GM12872 (cell line): ENCODE results near the gene CPED1.

Experiments used
- TF ChIP-seq, protein P1 (sequence below): IDR thresholded peaks from 3 replicates; pipeline ENCODE4 v1.5.1; 2011; ENCODE audit warnings: low read depth, mild to moderate bottlenecking, low read length, moderate library complexity; ENCODE audit not compliant: insufficient read depth

Gene CPED1

DNA sequence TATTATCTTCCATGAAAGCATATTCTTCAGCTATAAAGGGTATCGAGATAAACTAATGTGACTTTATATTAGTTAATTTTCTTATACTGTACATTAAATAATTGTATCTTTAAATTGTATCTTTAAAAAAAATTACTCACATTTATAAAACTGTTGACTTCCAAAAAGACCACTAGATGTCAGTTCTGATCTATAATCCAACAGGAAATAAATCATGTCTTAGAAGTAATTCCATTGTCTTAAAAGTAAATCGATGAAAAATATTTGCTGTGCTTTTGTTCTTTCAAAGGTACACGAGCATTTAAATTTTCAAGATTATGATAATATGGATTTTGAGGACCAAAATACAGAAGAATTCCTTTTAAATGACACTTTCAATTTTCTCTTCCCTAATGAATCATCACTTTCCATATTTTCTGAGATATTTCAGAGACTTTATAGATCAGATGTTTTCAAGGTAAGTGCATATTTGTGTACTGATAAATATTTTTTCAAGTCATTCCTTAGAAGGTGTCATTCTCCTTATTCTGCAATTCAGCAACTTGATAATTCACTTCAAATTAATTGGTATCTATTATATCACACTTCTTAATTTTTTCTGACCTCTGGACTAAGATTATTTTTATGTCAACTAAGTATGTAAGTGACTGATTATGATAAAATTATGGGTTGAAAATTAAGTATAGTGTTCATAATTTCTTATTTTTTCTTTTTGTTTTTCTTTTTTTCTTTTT, 138.5 kb downstream of the CPED1 start:
- TF ChIP-seq, protein P1, sequence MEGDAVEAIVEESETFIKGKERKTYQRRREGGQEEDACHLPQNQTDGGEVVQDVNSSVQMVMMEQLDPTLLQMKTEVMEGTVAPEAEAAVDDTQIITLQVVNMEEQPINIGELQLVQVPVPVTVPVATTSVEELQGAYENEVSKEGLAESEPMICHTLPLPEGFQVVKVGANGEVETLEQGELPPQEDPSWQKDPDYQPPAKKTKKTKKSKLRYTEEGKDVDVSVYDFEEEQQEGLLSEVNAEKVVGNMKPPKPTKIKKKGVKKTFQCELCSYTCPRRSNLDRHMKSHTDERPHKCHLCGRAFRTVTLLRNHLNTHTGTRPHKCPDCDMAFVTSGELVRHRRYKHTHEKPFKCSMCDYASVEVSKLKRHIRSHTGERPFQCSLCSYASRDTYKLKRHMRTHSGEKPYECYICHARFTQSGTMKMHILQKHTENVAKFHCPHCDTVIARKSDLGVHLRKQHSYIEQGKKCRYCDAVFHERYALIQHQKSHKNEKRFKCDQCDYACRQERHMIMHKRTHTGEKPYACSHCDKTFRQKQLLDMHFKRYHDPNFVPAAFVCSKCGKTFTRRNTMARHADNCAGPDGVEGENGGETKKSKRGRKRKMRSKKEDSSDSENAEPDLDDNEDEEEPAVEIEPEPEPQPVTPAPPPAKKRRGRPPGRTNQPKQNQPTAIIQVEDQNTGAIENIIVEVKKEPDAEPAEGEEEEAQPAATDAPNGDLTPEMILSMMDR, result no peak

DNA sequence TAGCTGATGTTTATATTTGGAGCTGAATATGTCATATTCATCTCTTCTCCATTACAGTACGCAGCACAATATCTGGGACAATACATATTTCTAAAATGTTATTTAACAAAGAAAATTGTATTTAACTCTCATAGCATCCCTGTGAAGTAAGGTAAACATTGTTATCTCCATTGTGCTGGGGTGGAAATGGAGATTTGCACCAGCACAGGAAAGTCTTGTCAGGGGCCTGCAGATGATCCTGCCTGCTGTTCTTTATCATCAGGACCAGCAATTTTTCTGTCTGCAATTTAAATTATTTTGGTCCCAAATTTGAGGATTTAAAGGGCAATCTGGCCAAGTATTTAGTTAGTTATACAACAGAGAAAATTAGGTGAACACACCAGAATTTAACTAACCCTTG, 144.4 kb downstream of the CPED1 start:
- TF ChIP-seq, protein P1, result no peak

DNA sequence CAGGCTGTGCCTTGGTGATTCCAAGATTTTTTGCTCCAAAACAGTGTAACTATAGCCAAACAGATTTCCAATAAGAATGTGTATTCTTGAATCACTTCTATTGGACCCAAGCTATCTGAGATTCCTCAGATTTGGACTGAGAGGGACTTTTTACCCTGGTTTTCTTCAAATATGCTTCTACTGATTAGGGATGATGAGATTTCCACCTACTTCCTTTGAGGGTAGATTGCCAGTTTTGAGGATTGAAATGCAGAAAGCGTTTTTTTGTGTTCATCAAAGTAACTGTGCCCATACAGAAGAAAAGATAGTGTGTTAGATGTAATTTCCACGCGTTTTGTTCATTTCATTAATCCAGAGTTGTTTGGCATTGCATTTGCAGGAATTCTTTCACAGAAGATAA, 144.9 kb downstream of the CPED1 start:
- TF ChIP-seq, protein P1, result no peak

DNA sequence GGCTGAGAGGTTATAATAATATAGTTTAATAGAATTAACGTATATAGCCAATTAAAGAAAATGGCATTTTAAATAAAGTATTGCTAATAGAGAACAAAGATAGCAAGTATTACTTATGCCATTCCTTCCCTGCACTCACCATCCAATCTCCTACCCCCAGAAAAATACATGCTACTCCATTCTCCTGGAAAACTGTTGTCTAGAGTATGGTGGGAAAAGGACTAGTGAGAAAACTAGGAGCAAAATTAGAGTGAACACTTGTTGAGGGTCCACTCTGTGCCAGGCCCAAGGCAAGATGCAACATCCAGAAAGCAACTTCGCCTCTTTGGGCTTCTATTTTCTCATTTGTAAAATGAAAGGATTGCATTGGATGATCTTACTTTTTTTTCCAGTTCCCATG, 149.1 kb downstream of the CPED1 start:
- TF ChIP-seq, protein P1, result no peak

DNA sequence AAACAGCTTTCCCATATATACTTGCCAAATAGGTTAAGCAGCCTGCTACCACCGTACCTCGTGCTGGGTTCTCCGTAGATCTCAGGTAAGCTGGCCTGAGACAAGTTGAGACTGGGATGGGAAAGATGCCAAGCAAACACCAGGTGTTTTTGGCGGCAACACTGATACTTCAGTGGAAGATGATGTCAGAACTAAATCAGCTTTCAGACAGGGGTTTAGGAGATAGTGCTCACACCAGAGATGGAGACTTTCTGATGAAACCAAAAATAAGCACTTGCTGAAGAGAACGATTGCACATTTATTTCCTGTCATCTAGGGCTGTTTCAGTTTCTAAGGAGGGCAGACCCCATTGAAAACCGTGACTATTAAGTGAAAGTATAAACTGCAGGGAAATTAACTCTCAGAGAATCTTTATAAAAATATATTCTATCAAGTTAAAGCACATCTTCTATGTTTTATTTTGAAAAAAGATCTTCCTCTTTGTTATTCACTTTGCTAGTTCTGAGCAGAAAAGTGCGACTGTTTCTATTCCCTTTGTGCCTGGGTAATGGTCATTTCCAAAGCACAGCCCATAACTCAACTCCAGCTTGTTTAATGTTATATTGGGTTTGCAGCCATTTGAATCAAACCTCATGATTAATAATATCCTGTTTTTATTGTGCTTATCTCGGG, 149.9 kb downstream of the CPED1 start:
- TF ChIP-seq, protein P1, result no peak

DNA sequence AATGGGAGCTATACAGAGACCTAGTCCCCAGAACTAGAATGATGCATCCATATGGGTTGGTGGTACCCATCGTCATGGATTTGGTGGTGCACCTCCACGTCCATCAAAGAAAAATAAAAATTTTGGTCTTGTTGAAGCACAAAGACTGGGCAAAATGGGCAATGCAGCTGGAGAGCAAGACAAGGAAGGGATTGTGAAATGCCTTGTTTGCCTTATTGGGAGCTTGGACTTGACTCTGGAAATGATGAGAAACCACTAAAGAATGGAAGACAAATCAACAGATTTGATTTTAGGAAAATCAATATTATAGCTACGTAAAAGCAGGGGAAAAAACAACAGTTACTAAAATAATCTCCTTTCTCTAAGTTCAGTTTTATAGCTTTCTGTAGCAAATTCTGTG, 150.9 kb downstream of the CPED1 start:
- TF ChIP-seq, protein P1, result no peak

DNA sequence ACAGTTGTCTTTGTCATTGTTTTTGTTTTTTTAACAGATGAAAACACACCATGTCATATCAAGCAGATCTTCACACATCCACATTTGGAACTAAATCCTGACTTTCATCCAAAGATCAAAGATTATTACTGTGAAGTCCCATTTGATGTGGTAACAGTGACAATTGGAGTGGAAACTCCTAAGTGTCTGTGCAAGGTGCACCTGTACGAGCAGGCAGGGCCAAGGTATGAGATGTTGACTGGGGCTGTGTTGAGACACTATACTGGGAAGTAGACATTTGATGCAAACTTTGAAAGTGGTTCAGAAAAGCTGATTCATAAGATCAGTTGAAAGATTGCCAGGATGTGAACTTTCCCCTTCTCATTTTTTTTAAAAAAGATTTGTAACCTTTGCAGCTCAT, 152.3 kb downstream of the CPED1 start:
- TF ChIP-seq, protein P1, result no peak
